ENCODE data around the gene OXCT2. TPM values are rescaled to one million over a fixed set of nuclear protein-coding genes. Genes with fewer than 3 reads are reported as not detected.

The OXCT2 gene
- polyA plus RNA-seq, 1 donor (not counting 4 experiments of a cell fraction or from before 2014, with no cell fraction given), result not detected

- TF ChIP-seq EZH2 (IDR thresholded peaks at IDR 0.05; ENCODE audit: low read length) (no peak), CTCF (optimal IDR thresholded peaks at IDR 0.05 in 1 of 3, IDR thresholded peaks at IDR 0.05 in 1 of 3, conservative IDR thresholded peaks at IDR 0.05 in 1 of 3; ENCODE audit: extremely low read depth in 1 of 3, insufficient read depth in 2 of 3, low read length in 3 of 3) (no peak)
- Histone ChIP-seq H3K9me3 (ENCODE audit: control insufficient read depth, low read depth, low read length) (no peaks in the 10 kb centered on the region), H3K27me3 (ENCODE audit: control insufficient read depth, extremely low read depth, insufficient read depth, low read length) (peaks cover 18% of the 10 kb centered on the region), H3K4me1 (ENCODE audit: control insufficient read depth, extremely low read depth, insufficient read depth, low read length) (no peaks in the 10 kb centered on the region), H3K9me1 (ENCODE audit: control insufficient read depth, extremely low read depth, insufficient read depth, low read length) (no peaks in the 10 kb centered on the region), H3K79me2 (ENCODE audit: control insufficient read depth, insufficient read depth, low read length) (no peaks in the 10 kb centered on the region), H3K36me3 (ENCODE audit: control insufficient read depth in 2 of 2, extremely low read depth in 1 of 2, insufficient read depth in 2 of 2, low read length in 2 of 2) (no peaks in the 10 kb centered on the region), H2AFZ (ENCODE audit: control insufficient read depth, low read length) (no peak overlapping the region), H3K27ac (ENCODE audit: control insufficient read depth, insufficient read depth, low read length) (no peak overlapping the region), H3K4me2 (ENCODE audit: control insufficient read depth, extremely low read depth, insufficient read depth, low read depth, low read length) (no peak overlapping the region), H3K4me3 (ENCODE audit: control insufficient read depth in 2 of 3, extremely low read depth in 1 of 3, insufficient read depth in 2 of 3, low read depth in 1 of 3, low read length in 3 of 3) (no peak overlapping the region), H3K9ac (ENCODE audit: control insufficient read depth, extremely low read depth, insufficient read depth, low read length) (no peak overlapping the region), H4K20me1 (ENCODE audit: control insufficient read depth, extremely low read depth, insufficient read depth, low read length) (no peaks in the 10 kb centered on the region)
- DNase-seq (ENCODE audit: low read depth, low spot score), result no peak
- dilution Hi-C loops (cut with MboI; ENCODE audit: extremely low pct_ligation_motif_present, low sequenced_read_pairs), result no loop called here
- no peak for FAIRE-seq
Observed at GRCh38 chr1:39733161-39733560, 38.0 kb downstream of the OXCT2 start.

GRCh38 chr1:39732730-39733129, 38.4 kb downstream of the OXCT2 start:
- H3K4me1 ChIP-seq (ENCODE audit: control insufficient read depth, extremely low read depth, insufficient read depth, low read length), result no peaks in the 10 kb centered on the region
- H2AFZ ChIP-seq (ENCODE audit: control insufficient read depth, low read length), result no peak overlapping the region
- no peak overlapping the region for H3K4me2 ChIP-seq (ENCODE audit: control insufficient read depth, extremely low read depth, insufficient read depth, low read depth, low read length)
- DNase-seq (ENCODE audit: low read depth, low spot score) (no peak), FAIRE-seq (peak; percentile 13)
- TF ChIP-seq EZH2 (IDR thresholded peaks at IDR 0.05; ENCODE audit: low read length) (no peak), CTCF (optimal IDR thresholded peaks at IDR 0.05 in 1 of 3, IDR thresholded peaks at IDR 0.05 in 1 of 3, conservative IDR thresholded peaks at IDR 0.05 in 1 of 3; ENCODE audit: extremely low read depth in 1 of 3, insufficient read depth in 2 of 3, low read length in 3 of 3) (no peak)
- H3K9me3 ChIP-seq (ENCODE audit: control insufficient read depth, low read depth, low read length), result no peaks in the 10 kb centered on the region
- H3K27me3 ChIP-seq (ENCODE audit: control insufficient read depth, extremely low read depth, insufficient read depth, low read length), result peaks cover 23% of the 10 kb centered on the region
- dilution Hi-C loops (cut with MboI; ENCODE audit: extremely low pct_ligation_motif_present, low sequenced_read_pairs), result no loop called here
- no peak overlapping the region for H3K9ac ChIP-seq (ENCODE audit: control insufficient read depth, extremely low read depth, insufficient read depth, low read length)
- H3K9me1 ChIP-seq (ENCODE audit: control insufficient read depth, extremely low read depth, insufficient read depth, low read length), result no peaks in the 10 kb centered on the region
- H3K36me3 ChIP-seq (ENCODE audit: control insufficient read depth in 2 of 2, extremely low read depth in 1 of 2, insufficient read depth in 2 of 2, low read length in 2 of 2), result no peaks in the 10 kb centered on the region
- H3K4me3 ChIP-seq (ENCODE audit: control insufficient read depth in 2 of 3, extremely low read depth in 1 of 3, insufficient read depth in 2 of 3, low read depth in 1 of 3, low read length in 3 of 3), result no peak overlapping the region
- no peaks in the 10 kb centered on the region for H3K79me2 ChIP-seq (ENCODE audit: control insufficient read depth, insufficient read depth, low read length)
- no peaks in the 10 kb centered on the region for H4K20me1 ChIP-seq (ENCODE audit: control insufficient read depth, extremely low read depth, insufficient read depth, low read length)
- no peak overlapping the region for H3K27ac ChIP-seq (ENCODE audit: control insufficient read depth, insufficient read depth, low read length)

Measured in keratinocyte (primary cell).